Tibial artery (tissue), 4 donors: ENCODE measurements around the gene STRIT1.

Experiments
- DNase-seq, 2 donors: peaks; one replicate each; pipeline ENCODE4 v3.0.0-alpha.2; 2019
- H3K27ac ChIP-seq, 2 donors: fragments of 200-600 bp; sonication (generic) in 1 of 2; 1 replicate in 1 of 2; 2 replicates in 1 of 2; pipeline ENCODE4 v1.5.1; 2018 to 2019; ENCODE audit warnings: mild to moderate bottlenecking in 1 of 2
- H3K27me3 ChIP-seq, 2 donors: fragments of 200-600 bp; sonication (generic) in 1 of 2; one replicate each; pipeline versions ENCODE4 v1.5.1 to v1.6.0; 2016 to 2019
- H3K36me3 ChIP-seq, 3 donors: fragments of 200-600 bp; sonication (generic) in 2 of 3; one replicate each; pipeline ENCODE4 v1.5.1; 2016 to 2019; ENCODE audit warnings: mild to moderate bottlenecking in 2 of 3
- H3K4me1 ChIP-seq, 4 donors: fragments of 200-600 bp; sonication (generic) in 2 of 4; 1 replicate in 3 of 4; 2 replicates in 1 of 4; pipeline ENCODE4 v1.5.1; 2016 to 2019
- H3K4me3 ChIP-seq, 2 donors: fragments of 200-600 bp; sonication (generic) in 1 of 2; 1 replicate in 1 of 2; 2 replicates in 1 of 2; pipeline ENCODE4 v1.5.1; 2018 to 2019; ENCODE audit warnings: mild to moderate bottlenecking in 2 of 2
- H3K9me3 ChIP-seq, 3 donors: fragments of 200-600 bp; sonication (generic) in 1 of 3; one replicate each; pipeline ENCODE4 v1.5.1; 2016 to 2019
- intact Hi-C: fragments of 100-400 bp; cut with DNase I; formaldehyde crosslinking; loops from one replicate; pipeline ENCODE4 v1.15.0; 2023; ENCODE audit warnings: low total_unique reads
- TF ChIP-seq, protein P1 (sequence below), 2 experiments: fragments of 200-600 bp in 1 of 2; fragments of 450-650 bp in 1 of 2; IDR thresholded peaks; one replicate each; pipeline ENCODE4 v1.5.1; 2017 to 2019; ENCODE audit warnings: antibody characterized with exemption in 2 of 2, mild to moderate bottlenecking in 1 of 2, moderate library complexity in 1 of 2

The STRIT1 gene

DNA sequence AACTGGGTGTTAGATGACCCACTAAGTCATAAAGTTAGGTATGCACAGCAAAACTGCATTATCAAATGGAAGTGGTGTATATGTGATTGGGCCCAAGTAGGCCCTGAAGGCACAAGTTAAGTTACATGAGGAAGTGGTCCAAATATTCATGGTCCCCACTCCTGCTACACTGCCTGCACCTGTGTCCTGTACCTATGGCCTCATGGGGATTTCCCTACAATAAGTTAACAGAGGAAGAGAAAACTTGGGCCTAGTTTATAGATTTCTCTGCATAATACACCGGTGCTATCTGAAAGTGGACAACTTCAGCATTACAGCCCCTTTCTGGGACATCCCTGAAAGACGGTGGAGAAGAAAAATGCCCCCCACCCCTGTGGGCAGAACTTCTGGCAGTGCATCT is 41.5 kb downstream of the STRIT1 start:
- TF ChIP-seq, protein P1, sequence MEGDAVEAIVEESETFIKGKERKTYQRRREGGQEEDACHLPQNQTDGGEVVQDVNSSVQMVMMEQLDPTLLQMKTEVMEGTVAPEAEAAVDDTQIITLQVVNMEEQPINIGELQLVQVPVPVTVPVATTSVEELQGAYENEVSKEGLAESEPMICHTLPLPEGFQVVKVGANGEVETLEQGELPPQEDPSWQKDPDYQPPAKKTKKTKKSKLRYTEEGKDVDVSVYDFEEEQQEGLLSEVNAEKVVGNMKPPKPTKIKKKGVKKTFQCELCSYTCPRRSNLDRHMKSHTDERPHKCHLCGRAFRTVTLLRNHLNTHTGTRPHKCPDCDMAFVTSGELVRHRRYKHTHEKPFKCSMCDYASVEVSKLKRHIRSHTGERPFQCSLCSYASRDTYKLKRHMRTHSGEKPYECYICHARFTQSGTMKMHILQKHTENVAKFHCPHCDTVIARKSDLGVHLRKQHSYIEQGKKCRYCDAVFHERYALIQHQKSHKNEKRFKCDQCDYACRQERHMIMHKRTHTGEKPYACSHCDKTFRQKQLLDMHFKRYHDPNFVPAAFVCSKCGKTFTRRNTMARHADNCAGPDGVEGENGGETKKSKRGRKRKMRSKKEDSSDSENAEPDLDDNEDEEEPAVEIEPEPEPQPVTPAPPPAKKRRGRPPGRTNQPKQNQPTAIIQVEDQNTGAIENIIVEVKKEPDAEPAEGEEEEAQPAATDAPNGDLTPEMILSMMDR (IDR thresholded peaks at IDR 0.05): no peak
- DNase-seq: no peak
- Histone ChIP-seq H3K27ac (no peak overlapping the region), H3K9me3 (peaks cover 0 to 5% (median 0%) of the 10 kb centered on the region in 3 donors), H3K4me3 (no peak overlapping the region), H3K4me1 (no peaks in the 10 kb centered on the region), H3K27me3 (no peaks in the 10 kb centered on the region), H3K36me3 (no peaks in the 10 kb centered on the region)
- intact Hi-C loops: no loop called here

DNA sequence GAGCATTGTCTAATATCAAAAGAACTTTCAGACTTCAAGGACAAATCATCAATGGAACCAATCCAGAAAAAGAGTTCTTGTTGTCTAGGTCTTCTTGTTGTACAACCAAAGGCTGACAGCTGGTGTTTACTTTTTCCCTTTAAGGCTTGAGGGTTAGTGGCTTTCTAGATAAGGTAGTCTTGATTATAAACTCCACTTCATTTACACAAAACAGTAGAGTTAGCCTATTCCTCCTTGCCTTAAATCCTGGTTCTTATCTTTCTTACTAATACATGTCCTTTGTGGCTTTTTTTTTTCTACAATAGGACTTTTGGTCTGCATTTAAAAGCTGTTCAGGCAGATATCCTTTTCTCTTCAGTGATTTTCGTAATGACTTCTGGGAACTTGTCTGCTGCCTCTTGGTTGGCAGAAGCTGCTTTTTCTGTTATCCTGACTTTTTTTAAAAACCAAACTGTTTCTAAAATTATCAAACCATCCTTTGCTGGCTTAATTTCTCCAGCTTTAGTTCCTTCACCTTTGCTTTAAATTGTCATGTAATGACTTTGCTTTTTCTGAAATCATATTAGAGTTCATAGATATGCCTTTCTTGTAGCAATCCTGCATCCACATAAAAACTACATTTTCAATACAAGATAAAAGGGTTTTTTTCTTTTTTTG is 44.8 kb downstream of the STRIT1 start:
- no peaks in the 10 kb centered on the region for H3K4me1 ChIP-seq
- DNase-seq: no peak
- no peak overlapping the region for H3K4me3 ChIP-seq
- peaks cover 0 to 5% (median 0%) of the 10 kb centered on the region in 3 donors for H3K9me3 ChIP-seq
- no peaks in the 10 kb centered on the region for H3K27me3 ChIP-seq
- H3K36me3 ChIP-seq: no peaks in the 10 kb centered on the region
- H3K27ac ChIP-seq: no peak overlapping the region
- TF ChIP-seq, protein P1 (IDR thresholded peaks at IDR 0.05): no peak
- intact Hi-C loops: no loop called here

DNA sequence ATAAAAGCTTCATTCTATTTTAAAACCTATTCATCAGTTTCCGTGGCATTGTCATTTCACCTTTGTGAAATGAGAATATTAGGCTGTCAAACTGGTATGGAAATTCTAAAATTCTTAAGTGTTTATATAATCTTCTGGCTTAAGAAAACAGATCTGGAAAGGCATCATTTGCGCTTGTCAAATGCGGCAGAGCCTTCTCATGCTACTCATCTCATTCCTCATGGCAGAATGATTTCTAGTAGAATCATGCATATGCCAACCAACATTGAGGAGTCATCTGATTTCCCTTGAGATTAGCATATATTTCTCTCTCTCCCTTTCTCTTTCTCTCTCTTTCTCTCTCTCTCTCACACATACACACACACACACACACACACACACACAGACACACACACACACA is 48.8 kb downstream of the STRIT1 start:
- peaks cover 0 to 5% (median 0%) of the 10 kb centered on the region in 3 donors for H3K9me3 ChIP-seq

DNA sequence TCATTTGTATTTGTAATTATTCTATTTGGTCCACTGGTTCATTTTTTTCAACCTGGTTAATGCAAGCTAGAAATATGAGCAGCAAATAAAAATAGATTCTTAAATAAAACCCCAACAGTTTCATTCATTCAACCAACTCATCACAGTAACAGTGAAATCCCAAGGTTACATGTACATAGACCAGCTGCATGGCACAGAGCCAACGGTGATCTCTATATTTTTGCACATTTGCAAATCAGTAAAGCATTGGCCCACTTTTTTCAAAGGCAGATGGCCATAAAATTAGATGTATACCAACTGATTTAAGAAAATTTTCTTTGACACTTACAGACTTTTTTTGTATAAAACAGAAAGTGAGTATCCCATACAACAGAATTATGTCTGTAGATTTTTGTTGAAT is 49.3 kb downstream of the STRIT1 start:
- DNase-seq: no peak
- intact Hi-C loops: no loop called here
- TF ChIP-seq, protein P1 (IDR thresholded peaks at IDR 0.05): no peak

More for the DNA sequence above, 48.8 kb downstream of the STRIT1 start:
- H3K4me3 ChIP-seq: no peak overlapping the region
- no peak overlapping the region for H3K27ac ChIP-seq
- no peak for DNase-seq
- H3K4me1 ChIP-seq: no peaks in the 10 kb centered on the region
- H3K27me3 ChIP-seq: no peaks in the 10 kb centered on the region
- intact Hi-C loops: no loop called here
- H3K36me3 ChIP-seq: no peaks in the 10 kb centered on the region
- TF ChIP-seq, protein P1 (IDR thresholded peaks at IDR 0.05): no peak

DNA sequence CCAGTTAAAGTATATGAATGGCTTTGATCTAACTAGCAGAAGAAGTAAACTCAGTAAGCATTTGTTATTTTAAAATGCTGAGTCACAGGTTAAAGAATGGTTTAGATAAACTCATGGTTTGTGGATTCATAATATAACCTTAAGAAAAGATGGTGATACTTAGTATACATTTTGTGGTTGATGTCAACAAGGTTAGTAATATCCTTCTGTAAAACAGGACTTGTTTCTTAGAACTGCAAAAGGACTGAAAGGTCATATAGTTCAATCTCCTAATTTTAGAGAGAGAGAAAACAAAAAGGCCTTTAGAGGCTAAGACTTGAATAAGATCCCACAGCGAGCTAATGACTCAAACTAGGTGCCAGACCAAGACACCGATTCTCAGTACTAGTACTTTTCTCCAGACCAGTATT is 50.0 kb downstream of the STRIT1 start:
- H3K9me3 ChIP-seq: no peaks in the 10 kb centered on the region
- H3K27me3 ChIP-seq: no peaks in the 10 kb centered on the region
- H3K4me1 ChIP-seq: no peaks in the 10 kb centered on the region
- intact Hi-C loops: no loop called here
- H3K36me3 ChIP-seq: no peaks in the 10 kb centered on the region
- no peak overlapping the region for H3K4me3 ChIP-seq
- TF ChIP-seq, protein P1 (IDR thresholded peaks at IDR 0.05): no peak
- H3K27ac ChIP-seq: no peak overlapping the region
- no peak for DNase-seq

More for the DNA sequence above, 49.3 kb downstream of the STRIT1 start:
- no peak overlapping the region for H3K27ac ChIP-seq
- H3K27me3 ChIP-seq: no peaks in the 10 kb centered on the region
- no peaks in the 10 kb centered on the region for H3K4me1 ChIP-seq
- peaks cover 0 to 5% (median 0%) of the 10 kb centered on the region in 3 donors for H3K9me3 ChIP-seq
- no peak overlapping the region for H3K4me3 ChIP-seq
- no peaks in the 10 kb centered on the region for H3K36me3 ChIP-seq
